Measurements from ENCODE around the gene SLC27A4.

SLC27A4 gene

DNA sequence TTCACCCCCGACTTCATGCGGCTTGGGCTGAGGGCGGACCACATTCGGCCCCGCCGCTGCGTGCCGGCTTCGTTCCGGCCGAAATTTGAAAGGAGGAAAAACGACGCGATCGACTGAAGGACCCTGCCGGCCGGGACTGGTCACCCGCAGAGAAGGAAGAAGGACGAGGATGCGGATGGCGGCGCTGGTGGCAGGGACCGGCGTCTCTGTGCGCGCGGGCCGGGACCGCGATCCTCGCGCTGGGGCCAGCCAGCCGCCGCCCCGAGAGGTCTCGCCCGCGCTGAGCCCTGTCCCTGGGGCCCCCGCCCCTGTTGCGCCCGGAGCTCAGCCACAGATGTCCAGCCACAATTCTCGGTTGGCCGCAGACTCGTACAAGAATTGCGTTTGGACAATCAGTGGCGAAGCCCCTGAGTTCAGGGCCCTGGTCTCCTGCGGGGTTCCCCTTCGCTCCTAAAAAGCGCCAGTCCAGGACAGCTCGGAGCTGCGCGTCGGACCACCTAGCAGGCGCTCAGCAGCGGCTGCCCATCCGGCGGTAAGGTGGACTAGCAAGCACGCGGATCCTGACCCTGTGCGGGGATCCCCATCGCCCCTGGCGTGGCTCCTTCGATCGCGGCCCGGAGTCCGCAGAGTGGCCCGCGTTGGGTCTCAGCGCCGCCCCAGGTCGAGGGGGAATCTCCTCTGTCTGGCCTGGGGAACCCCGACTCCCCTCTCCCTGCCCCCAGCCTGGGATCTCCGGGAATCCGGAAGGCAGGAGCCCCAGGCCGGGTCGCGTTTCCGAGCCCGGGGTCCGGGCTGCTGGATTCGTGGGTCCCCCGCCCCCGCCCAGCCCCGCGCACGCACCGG, 52.2 kb downstream of the SLC27A4 start:
- no peak for TF ChIP-seq ZFX (IDR thresholded peaks at IDR 0.05; ENCODE audit: borderline replicate concordance)
- TF ChIP-seq, protein P1, sequence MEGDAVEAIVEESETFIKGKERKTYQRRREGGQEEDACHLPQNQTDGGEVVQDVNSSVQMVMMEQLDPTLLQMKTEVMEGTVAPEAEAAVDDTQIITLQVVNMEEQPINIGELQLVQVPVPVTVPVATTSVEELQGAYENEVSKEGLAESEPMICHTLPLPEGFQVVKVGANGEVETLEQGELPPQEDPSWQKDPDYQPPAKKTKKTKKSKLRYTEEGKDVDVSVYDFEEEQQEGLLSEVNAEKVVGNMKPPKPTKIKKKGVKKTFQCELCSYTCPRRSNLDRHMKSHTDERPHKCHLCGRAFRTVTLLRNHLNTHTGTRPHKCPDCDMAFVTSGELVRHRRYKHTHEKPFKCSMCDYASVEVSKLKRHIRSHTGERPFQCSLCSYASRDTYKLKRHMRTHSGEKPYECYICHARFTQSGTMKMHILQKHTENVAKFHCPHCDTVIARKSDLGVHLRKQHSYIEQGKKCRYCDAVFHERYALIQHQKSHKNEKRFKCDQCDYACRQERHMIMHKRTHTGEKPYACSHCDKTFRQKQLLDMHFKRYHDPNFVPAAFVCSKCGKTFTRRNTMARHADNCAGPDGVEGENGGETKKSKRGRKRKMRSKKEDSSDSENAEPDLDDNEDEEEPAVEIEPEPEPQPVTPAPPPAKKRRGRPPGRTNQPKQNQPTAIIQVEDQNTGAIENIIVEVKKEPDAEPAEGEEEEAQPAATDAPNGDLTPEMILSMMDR (IDR thresholded peaks at IDR 0.05): no peak
- H3K27ac ChIP-seq: no peak overlapping the region

DNA sequence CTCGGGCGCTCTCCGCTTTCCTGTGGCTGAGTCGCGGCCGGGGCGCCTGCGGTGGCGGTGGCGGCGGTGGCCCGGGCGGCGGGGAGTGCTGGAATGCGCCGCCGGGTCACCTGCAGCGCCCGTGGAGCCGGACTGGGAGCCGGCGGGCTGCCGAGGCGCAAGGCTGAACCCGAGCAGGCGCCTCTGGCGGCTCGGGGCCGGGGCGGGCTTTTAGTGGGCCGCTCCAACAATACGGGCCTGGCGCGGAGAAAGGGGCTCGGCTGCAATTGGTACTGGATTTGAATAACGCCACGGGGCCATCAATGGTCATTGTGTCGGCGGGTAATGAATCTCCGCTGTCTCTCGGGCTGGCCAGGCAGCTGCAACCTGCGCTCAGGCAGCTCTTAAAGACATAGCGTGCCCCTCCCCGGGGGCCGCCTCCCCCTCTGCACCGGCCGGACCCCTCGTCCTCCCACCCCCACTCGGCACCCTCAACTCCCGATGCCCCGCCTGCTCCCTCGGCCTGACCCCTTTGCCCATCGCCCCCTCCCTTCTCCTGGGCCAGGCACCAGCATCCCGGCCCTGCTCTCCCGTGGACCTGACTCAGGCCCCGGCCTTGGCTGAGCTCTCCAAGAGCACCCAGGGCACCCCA, 52.9 kb downstream of the SLC27A4 start:
- no peak overlapping the region for H3K27ac ChIP-seq
- TF ChIP-seq, protein P1 (IDR thresholded peaks at IDR 0.05): no peak
- no peak for TF ChIP-seq ZFX (IDR thresholded peaks at IDR 0.05; ENCODE audit: borderline replicate concordance)

DNA sequence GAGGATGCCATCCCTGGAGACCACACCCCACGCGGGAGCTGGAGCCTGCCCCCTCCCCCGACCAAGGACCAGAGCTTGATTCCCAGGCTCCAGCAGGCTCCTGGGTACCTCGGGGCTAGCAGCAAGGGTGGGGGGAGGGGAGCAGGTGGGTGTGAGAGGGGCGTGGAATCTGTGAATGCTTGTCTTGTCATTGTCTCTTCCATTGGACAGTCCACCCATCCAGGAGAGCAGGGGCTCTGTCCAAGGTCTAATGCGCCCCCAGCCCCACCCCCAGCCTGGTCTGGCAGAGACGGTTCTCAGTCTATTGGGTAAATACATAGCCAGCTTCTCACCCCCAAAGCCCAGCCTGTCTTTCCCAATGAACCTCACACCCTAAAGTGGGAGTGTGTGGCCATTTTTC, 53.6 kb downstream of the SLC27A4 start:
- H3K27ac ChIP-seq: no peak overlapping the region
- TF ChIP-seq, protein P1 (IDR thresholded peaks at IDR 0.05): no peak

DNA sequence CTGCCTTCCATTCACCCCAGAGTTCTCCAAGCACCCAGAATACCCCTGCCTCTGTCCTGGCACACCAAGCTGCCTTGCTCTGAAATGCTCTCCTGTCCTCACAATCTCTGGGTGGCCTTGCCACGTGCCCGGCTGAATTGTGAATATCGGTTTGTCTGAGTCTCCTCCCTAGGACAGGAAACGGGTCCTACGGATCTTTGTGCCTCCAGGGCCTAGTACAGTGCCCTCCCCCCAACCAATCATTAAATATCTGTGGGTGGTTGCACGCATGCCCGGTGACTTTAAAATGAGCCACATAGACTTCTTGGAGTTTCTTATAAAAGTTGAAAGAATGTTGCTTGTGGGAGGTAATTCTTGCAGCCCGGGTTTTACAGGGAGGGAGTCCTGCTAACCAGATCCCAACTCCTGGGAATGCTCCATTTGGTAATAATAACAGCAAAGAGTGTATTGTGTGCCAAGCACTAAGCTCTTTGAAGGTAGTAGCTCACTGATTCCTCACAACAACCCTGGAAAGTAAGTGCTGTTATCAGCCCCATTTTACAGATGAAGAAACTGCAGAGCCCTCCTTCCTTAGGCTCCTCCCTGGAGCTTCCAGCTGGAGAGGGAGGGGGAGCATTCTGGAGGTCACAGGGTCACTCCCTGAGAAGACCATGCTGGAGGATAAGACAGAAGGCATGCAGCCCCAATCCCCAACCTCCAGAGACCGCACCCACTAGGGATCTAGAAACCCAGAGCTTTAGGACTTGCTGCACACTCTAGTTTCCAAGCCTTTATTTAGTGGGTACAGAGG, 54.2 kb downstream of the SLC27A4 start:
- TF ChIP-seq ZFX (IDR thresholded peaks at IDR 0.05; ENCODE audit: borderline replicate concordance): no peak
- TF ChIP-seq, protein P1 (IDR thresholded peaks at IDR 0.05): no peak
- no peak overlapping the region for H3K27ac ChIP-seq

DNA sequence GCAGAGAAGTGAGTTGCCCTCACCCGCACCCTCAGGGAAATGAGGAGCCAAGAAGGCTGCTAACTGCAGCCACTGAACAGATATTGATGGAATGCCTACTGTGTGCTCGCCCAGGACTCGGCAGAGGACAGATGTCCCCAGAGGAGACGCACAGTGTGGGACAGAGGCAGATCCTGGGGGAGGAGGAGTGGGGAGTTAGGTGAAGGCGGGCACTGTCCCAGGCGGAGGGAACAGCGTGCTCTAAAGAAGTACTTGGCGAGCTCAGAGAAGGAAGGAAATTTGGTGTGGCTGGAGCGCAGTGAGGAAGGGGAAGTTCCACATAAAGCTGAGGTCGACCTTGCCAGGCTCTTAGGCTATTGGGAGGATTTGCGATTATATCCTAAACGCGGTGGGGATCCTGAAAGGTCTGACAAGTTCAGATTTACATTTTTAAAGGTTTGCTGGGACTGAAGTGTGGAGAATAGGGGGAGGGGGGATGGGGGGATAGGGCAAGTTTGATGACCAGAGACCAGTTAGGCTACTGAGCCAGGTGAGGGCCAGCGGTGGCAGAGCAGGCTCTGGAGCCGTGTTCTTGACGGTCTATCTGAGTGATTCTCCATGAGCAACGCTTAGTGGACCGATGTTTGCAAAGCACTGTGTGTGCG, 56.8 kb downstream of the SLC27A4 start:
- no peak overlapping the region for H3K27ac ChIP-seq
- TF ChIP-seq, protein P1 (IDR thresholded peaks at IDR 0.05): no peak
- no peak for TF ChIP-seq ZFX (IDR thresholded peaks at IDR 0.05; ENCODE audit: borderline replicate concordance)

DNA sequence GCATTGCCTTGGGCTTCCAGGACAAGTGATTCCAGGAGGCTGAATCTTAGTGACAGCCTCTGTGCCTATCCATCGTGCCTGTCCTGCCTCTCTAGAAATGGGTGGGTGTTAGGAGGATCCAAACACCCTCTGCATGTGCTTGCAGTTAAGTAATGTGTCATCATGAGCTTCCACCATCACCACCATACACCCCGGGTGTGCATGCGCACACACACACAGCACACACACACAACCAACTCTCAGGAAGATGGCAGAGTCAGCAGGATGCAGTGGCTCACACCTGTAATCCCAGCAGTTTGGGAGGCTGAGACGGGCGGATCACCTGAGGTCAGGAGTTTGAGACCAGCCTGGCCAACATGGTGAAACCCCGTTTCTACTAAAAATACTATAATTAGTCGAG, 57.5 kb downstream of the SLC27A4 start:
- no peak overlapping the region for H3K27ac ChIP-seq
- TF ChIP-seq ZFX (IDR thresholded peaks at IDR 0.05; ENCODE audit: borderline replicate concordance): no peak
- TF ChIP-seq, protein P1 (IDR thresholded peaks at IDR 0.05): no peak
